Heart left ventricle (tissue), 16 donors: ENCODE results near the gene ALG9. TPM values are rescaled to one million over a fixed set of nuclear protein-coding genes. Genes with fewer than 3 reads are reported as not detected.

Experiments used
- ATAC-seq, 4 donors: fragments of 200-7000 bp; cut with Tn5 transposase; one replicate each; pipeline ENCODE4 v1.9.1; 2020 to 2022; ENCODE audit warnings: moderate library complexity in 4 of 4, mild to moderate bottlenecking in 3 of 4, moderate number of reproducible peaks in 1 of 4
- DNase-seq, 5 donors: peaks; one replicate each; pipeline ENCODE4 v3.0.0-alpha.2; 2020
- H3K27ac ChIP-seq, 12 donors: fragments of 200-600 bp; sonication (generic) in 4 of 12; one replicate each; pipeline versions ENCODE4 v1.5.0 to v1.8.0; 2016 to 2022; ENCODE audit warnings: mild to moderate bottlenecking in 2 of 12
- H3K27me3 ChIP-seq, 9 donors: fragments of 200-600 bp; sonication (generic) in 2 of 9; one replicate each; pipeline versions ENCODE4 v1.5.1 to v1.8.0; 2016 to 2022; ENCODE audit warnings: mild to moderate bottlenecking in 3 of 9
- H3K36me3 ChIP-seq, 9 donors: fragments of 200-600 bp; sonication (generic) in 2 of 9; one replicate each; pipeline versions ENCODE4 v1.5.0 to v1.8.0; 2018 to 2022; ENCODE audit warnings: mild to moderate bottlenecking in 2 of 9
- H3K4me1 ChIP-seq, 12 donors: fragments of 200-600 bp; sonication (generic) in 4 of 12; one replicate each; pipeline versions ENCODE4 v1.5.0 to v1.8.0; 2016 to 2022; ENCODE audit warnings: mild to moderate bottlenecking in 3 of 12
- H3K4me3 ChIP-seq, 12 donors: fragments of 200-600 bp; sonication (generic) in 4 of 12; one replicate each; pipeline versions ENCODE4 v1.5.0 to v1.8.0; 2017 to 2022; ENCODE audit warnings: mild to moderate bottlenecking in 9 of 12, moderate library complexity in 4 of 12
- H3K9me3 ChIP-seq, 12 donors: fragments of 200-600 bp; sonication (generic) in 4 of 12; one replicate each; pipeline versions ENCODE4 v1.5.0 to v1.8.0; 2016 to 2022; ENCODE audit warnings: mild to moderate bottlenecking in 1 of 12
- POLR2A ChIP-seq, 2 donors: fragments of 450-650 bp; IDR thresholded peaks; one replicate each; pipeline ENCODE4 v1.6.1; 2017; ENCODE audit warnings: antibody characterized with exemption in 2 of 2, mild to moderate bottlenecking in 2 of 2, moderate library complexity in 2 of 2
- WGBS, 4 donors: extraction: QIAGEN DNeasy Blood & Tissue Kit in 2 of 4; methylation state at CpG; one replicate each; pipeline versions ENCODE4 v1.1.5 to v1.1.7; 2013 to 2018; 5-methylcytosine and 5-hydroxymethylcytosine counted together
- intact Hi-C, 10 donors: fragments of 100-400 bp; cut with DNase I; formaldehyde crosslinking; loops; one replicate each; pipeline versions ENCODE4 v1.11.1 to v1.14.2; 2022
- polyA plus RNA-seq, 2 donors: library from polyadenylated mRNA; stranded (reverse); fragments of 200-250 nt; gene quantifications; one replicate each; pipeline ENCODE4 v1.2.3, GENCODE V29; 2013
- total RNA-seq, 9 donors: library from RNA; depleted of rRNA in 2 of 9; stranded (reverse); fragments of >200 nt in 2 of 9; fragmentation: NEBNext Ultra II Directional in 3 of 9; extraction: Animal tissue kit (Norgen Biotek cat#: 25700) in 3 of 9; gene quantifications; one replicate each; pipeline versions ENCODE4 v1.1.0 to v1.2.4, GENCODE V29; 2016 to 2023
- TF ChIP-seq, protein P1 (sequence below), 12 donors: fragments of 200-600 bp; sonication (generic) in 4 of 12; IDR thresholded peaks; one replicate each; pipeline versions ENCODE4 v1.5.0 to v1.8.0; 2018 to 2022; ENCODE audit warnings: antibody characterized with exemption in 12 of 12, mild to moderate bottlenecking in 5 of 12
- donor health status: ischemic (EF 13 %, LVEDD 7.1; RV severe dilation, severe dysfunction).
- donor health status: healthy with polysubstance abuse.
- donor health status: DM: no; HTN: yes; CAD: no.
- donor health status: DM: no; HTN: no; CAD: no.
- donor health status: ischemic (EF 25% LVEDD 6.9; RV normal size, moderate dysfunction).
- donor health status: ischemic (EF 25% LVEDD 5.7; RV mildly dilated, moderate dysfunction).
- donor health status: healthy.
- donor health status: DM: yes; HTN: yes; CAD: no.
- donor health status: ischemic (EF 35%, LVEDD 5.7; RV mildly dilated, moderate dysfunction).
- donor health status: nonischemic (EF 11% LVEDD 7.7; RV severe dilation, severe dysfunction).
- donor health status: DM: yes; HTN: yes; CAD: no.
- donor health status: PGD.
- donor health status: ischemic (EF 29% LVEDD 5.4; RV normal size, mild dysfunction).
- donor health status: nonischemic (EF 23%, LVEDD 6.1; RV moderate dilation, normal function).

The ALG9 gene
- total and polyA plus RNA-seq, 11 donors = 13.5 to 26.5 (median 17.6) TPM

DNA sequence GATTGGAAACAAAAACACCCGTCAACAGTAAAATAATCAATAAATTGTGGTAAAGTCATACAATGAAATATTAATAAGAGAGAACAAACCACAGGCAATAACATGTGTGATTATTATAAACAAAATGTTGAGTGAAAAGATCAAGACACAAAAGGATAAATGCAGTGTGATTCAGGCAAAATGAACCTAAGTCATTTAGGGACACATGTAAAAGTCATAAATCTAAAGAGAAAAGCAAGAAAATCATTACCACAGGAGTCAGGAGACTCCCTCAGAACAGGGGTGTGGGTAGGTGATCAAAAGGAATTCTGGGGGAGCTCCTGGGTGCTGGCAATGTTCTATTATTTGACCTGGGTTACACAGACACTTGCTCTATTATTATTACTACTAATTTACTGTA lies 57.3 kb downstream of the ALG9 start:
- no peaks in the 10 kb centered on the region for H3K9me3 ChIP-seq
- TF ChIP-seq, protein P1, sequence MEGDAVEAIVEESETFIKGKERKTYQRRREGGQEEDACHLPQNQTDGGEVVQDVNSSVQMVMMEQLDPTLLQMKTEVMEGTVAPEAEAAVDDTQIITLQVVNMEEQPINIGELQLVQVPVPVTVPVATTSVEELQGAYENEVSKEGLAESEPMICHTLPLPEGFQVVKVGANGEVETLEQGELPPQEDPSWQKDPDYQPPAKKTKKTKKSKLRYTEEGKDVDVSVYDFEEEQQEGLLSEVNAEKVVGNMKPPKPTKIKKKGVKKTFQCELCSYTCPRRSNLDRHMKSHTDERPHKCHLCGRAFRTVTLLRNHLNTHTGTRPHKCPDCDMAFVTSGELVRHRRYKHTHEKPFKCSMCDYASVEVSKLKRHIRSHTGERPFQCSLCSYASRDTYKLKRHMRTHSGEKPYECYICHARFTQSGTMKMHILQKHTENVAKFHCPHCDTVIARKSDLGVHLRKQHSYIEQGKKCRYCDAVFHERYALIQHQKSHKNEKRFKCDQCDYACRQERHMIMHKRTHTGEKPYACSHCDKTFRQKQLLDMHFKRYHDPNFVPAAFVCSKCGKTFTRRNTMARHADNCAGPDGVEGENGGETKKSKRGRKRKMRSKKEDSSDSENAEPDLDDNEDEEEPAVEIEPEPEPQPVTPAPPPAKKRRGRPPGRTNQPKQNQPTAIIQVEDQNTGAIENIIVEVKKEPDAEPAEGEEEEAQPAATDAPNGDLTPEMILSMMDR (IDR thresholded peaks at IDR 0.05) = no peak
- no peak for TF ChIP-seq POLR2A (IDR thresholded peaks at IDR 0.05)
- peaks cover 0 to 21% (median 5%) of the 10 kb centered on the region in 9 donors for H3K36me3 ChIP-seq
- no peaks in the 10 kb centered on the region for H3K27me3 ChIP-seq
- 82 to 92% (median 86%) methylated on average over 1 of the region's 1 CpG for WGBS, 4 donors
- ATAC-seq = no peak
- intact Hi-C loops = no loop called here
- peak overlapping the region in 7 of 12 donors; percentile 21 to 60 (median 43) for H3K27ac ChIP-seq
- H3K4me1 ChIP-seq = peaks cover 0 to 20% (median 8%) of the 10 kb centered on the region in 12 donors
- DNase-seq = no peak
- no peak overlapping the region for H3K4me3 ChIP-seq

- WGBS, 4 donors = 96 to 98% (median 97%) methylated on average over 2 of the region's 2 CpGs
- ATAC-seq (no peak), DNase-seq (no peak)
- intact Hi-C loops = no loop called here
- peaks cover 0 to 39% (median 21%) of the 10 kb centered on the region in 9 donors for H3K36me3 ChIP-seq
- no peak overlapping the region for H3K27ac ChIP-seq
- TF ChIP-seq, protein P1 (IDR thresholded peaks at IDR 0.05) = no peak
- no peak for TF ChIP-seq POLR2A (IDR thresholded peaks at IDR 0.05)
- H3K9me3 ChIP-seq = no peaks in the 10 kb centered on the region
- no peak overlapping the region for H3K4me3 ChIP-seq
- peaks cover 0 to 19% (median 5%) of the 10 kb centered on the region in 12 donors for H3K4me1 ChIP-seq
- H3K27me3 ChIP-seq = no peaks in the 10 kb centered on the region
Measured at GRCh38 chr11:111812211-111812610, 59.2 kb downstream of the ALG9 start.

DNA sequence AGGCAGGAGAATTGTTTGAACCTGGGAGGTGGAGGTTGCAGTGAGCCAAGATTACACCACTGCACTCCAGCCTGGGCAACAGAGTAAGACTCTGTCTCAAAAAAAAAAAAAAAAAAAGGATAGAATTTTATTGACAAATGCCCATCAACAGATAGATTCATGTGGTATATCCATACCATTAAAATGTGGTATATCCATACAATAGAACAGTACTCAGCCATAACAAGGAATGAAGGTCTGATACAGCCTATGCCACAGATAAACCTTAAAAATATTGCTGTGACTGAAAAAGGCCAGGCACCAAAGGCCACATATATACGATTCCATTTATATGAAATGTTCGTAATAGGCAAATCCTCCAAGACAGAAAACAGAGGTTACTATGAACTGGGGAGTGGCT lies 59.9 kb downstream of the ALG9 start:
- Histone ChIP-seq H3K9me3 (no peaks in the 10 kb centered on the region), H3K4me3 (no peak overlapping the region), H3K27me3 (no peaks in the 10 kb centered on the region), H3K4me1 (peaks cover 0 to 19% (median 5%) of the 10 kb centered on the region in 12 donors), H3K27ac (no peak overlapping the region), H3K36me3 (peaks cover 0 to 44% (median 27%) of the 10 kb centered on the region in 9 donors)
- intact Hi-C loops = no loop called here
- no peak for DNase-seq
- 97 to 99% (median 98%) methylated on average over 2 of the region's 2 CpGs for WGBS, 4 donors
- ATAC-seq = no peak
- TF ChIP-seq POLR2A (IDR thresholded peaks at IDR 0.05) = no peak
- TF ChIP-seq, protein P1 (IDR thresholded peaks at IDR 0.05) = no peak

DNA sequence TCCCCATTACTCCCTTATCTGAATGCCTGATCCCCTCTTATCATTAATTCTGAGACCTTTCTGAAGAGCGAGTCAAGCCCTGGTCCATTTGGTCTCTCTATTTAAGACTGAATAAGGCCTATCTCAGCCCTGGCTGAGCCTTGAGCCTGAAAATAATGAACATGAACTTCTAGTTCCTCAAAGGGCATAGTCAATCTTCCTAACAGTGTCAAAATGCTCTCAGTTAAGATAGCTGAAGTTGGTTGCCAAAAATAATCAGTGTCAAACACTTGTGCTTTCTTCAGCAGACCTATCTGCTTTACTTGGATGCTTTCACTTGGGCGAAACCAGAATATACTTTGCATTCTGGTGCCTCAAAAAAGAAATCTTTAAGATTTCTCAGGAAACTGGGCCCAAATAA lies 62.5 kb downstream of the ALG9 start:
- intact Hi-C loops = no loop called here
- 58 to 65% (median 65%) methylated on average over 2 of the region's 2 CpGs for WGBS, 4 donors

More for the DNA sequence above, 62.5 kb downstream of the ALG9 start:
- H3K27me3 ChIP-seq = no peaks in the 10 kb centered on the region
- peak overlapping the region in 10 of 12 donors; percentile 7 to 76 (median 46) for H3K27ac ChIP-seq
- DNase-seq (no peak), ATAC-seq (peak; percentile 49 to 89 (median 74))
- peaks cover 0 to 58% (median 30%) of the 10 kb centered on the region in 9 donors for H3K36me3 ChIP-seq
- no peak for TF ChIP-seq POLR2A (IDR thresholded peaks at IDR 0.05)
- H3K9me3 ChIP-seq = no peaks in the 10 kb centered on the region
- peaks cover 0 to 15% (median 2%) of the 10 kb centered on the region in 12 donors for H3K4me1 ChIP-seq
- H3K4me3 ChIP-seq = no peak overlapping the region
